ENCODE measurements around the gene LEKR1. TPM values are rescaled to one million over a fixed set of nuclear protein-coding genes. Genes with fewer than 3 reads are reported as not detected.

Gene LEKR1
- total RNA-seq, 2 donors from 2014 or later: 4.2 TPM; not detected in 1

GRCh38 chr3:157040456-157040855, 214.3 kb downstream of the LEKR1 start:
- ATAC-seq (ENCODE audit: insufficient number of reproducible peaks, low FRiP score, low read depth): no peak
- TF ChIP-seq, protein P1, sequence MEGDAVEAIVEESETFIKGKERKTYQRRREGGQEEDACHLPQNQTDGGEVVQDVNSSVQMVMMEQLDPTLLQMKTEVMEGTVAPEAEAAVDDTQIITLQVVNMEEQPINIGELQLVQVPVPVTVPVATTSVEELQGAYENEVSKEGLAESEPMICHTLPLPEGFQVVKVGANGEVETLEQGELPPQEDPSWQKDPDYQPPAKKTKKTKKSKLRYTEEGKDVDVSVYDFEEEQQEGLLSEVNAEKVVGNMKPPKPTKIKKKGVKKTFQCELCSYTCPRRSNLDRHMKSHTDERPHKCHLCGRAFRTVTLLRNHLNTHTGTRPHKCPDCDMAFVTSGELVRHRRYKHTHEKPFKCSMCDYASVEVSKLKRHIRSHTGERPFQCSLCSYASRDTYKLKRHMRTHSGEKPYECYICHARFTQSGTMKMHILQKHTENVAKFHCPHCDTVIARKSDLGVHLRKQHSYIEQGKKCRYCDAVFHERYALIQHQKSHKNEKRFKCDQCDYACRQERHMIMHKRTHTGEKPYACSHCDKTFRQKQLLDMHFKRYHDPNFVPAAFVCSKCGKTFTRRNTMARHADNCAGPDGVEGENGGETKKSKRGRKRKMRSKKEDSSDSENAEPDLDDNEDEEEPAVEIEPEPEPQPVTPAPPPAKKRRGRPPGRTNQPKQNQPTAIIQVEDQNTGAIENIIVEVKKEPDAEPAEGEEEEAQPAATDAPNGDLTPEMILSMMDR (IDR thresholded peaks at IDR 0.05): no peak
- no peak for DNase-seq (ENCODE audit: low spot score)
- no peak overlapping the region for H3K27ac ChIP-seq
- no peaks in the 10 kb centered on the region for H3K27me3 ChIP-seq (replicated peaks; ENCODE audit: insufficient read depth)
- H3K4me3 ChIP-seq: no peak overlapping the region
- no peaks in the 10 kb centered on the region for H3K9me3 ChIP-seq
- no peaks in the 10 kb centered on the region for H3K36me3 ChIP-seq
- H3K4me1 ChIP-seq (ENCODE audit: control insufficient read depth in 1 of 2, low read depth in 2 of 2): no peaks in the 10 kb centered on the region

GRCh38 chr3:157042226-157042625, 216.1 kb downstream of the LEKR1 start:
- no peak for DNase-seq (ENCODE audit: low spot score)
- Histone ChIP-seq H3K27ac (no peak overlapping the region), H3K9me3 (no peaks in the 10 kb centered on the region), H3K36me3 (no peaks in the 10 kb centered on the region), H3K4me3 (no peak overlapping the region), H3K27me3 (replicated peaks; ENCODE audit: insufficient read depth) (no peaks in the 10 kb centered on the region), H3K4me1 (ENCODE audit: control insufficient read depth in 1 of 2, low read depth in 2 of 2) (no peaks in the 10 kb centered on the region)
- ATAC-seq (ENCODE audit: insufficient number of reproducible peaks, low FRiP score, low read depth): no peak
- TF ChIP-seq, protein P1 (IDR thresholded peaks at IDR 0.05): no peak

- no peak for DNase-seq (ENCODE audit: low spot score)
- H3K4me1 ChIP-seq (ENCODE audit: control insufficient read depth in 1 of 2, low read depth in 2 of 2): no peaks in the 10 kb centered on the region
- TF ChIP-seq, protein P1 (IDR thresholded peaks at IDR 0.05): no peak
- no peaks in the 10 kb centered on the region for H3K9me3 ChIP-seq
- no peak overlapping the region for H3K4me3 ChIP-seq
- ATAC-seq (ENCODE audit: insufficient number of reproducible peaks, low FRiP score, low read depth): no peak
- no peak overlapping the region for H3K27ac ChIP-seq
- H3K27me3 ChIP-seq (replicated peaks; ENCODE audit: insufficient read depth): no peaks in the 10 kb centered on the region
- H3K36me3 ChIP-seq: no peaks in the 10 kb centered on the region
Measured at GRCh38 chr3:157043771-157044170, 217.6 kb downstream of the LEKR1 start.

DNA sequence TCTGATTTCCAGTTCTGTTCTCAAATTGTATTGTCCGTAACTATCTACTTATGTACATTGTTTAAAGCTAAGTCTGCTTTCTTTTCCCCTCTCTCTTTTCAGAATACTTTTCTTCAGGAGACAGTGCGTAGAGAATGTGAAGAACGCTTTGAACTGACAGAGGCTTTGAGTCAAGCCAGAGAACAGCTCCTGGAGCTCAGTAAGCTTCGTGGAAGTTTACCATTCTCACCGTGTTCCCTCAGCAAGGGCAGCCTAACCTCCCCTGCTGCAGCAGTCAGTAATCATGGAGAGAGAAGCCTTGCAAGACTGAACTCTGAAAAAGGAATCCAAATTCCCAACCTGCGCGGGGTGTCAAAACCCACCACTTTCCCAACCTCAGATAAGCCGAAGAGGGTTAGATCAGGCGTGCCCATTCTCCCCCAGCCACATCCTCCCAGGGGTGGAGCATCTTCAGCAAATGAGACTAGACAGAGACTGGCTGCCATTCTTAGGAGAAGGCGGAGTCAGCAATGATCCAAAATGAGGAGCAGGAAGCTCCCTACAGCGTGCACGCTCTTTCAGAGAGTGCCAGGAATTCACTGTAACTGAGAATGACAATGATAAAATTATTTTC, 219.2 kb downstream of the LEKR1 start:
- Histone ChIP-seq H3K4me1 (ENCODE audit: control insufficient read depth in 1 of 2, low read depth in 2 of 2) (no peaks in the 10 kb centered on the region), H3K27me3 (replicated peaks; ENCODE audit: insufficient read depth) (no peaks in the 10 kb centered on the region), H3K36me3 (no peaks in the 10 kb centered on the region), H3K27ac (no peak overlapping the region), H3K9me3 (no peaks in the 10 kb centered on the region), H3K4me3 (no peak overlapping the region)
- ATAC-seq (ENCODE audit: insufficient number of reproducible peaks, low FRiP score, low read depth) (no peak), DNase-seq (ENCODE audit: low spot score) (no peak)
- TF ChIP-seq, protein P1 (IDR thresholded peaks at IDR 0.05): no peak

GRCh38 chr3:157046520-157046919, 220.4 kb downstream of the LEKR1 start:
- Histone ChIP-seq H3K9me3 (no peaks in the 10 kb centered on the region), H3K27ac (no peak overlapping the region), H3K36me3 (no peaks in the 10 kb centered on the region), H3K27me3 (replicated peaks; ENCODE audit: insufficient read depth) (no peaks in the 10 kb centered on the region), H3K4me3 (no peak overlapping the region), H3K4me1 (ENCODE audit: control insufficient read depth in 1 of 2, low read depth in 2 of 2) (no peaks in the 10 kb centered on the region)
- TF ChIP-seq, protein P1 (IDR thresholded peaks at IDR 0.05): no peak
- DNase-seq (ENCODE audit: low spot score): no peak
- no peak for ATAC-seq (ENCODE audit: insufficient number of reproducible peaks, low FRiP score, low read depth)
